HEK293 (cell line): ENCODE data around the gene APOB.

Experiments
- CTCF ChIA-PET: fragments of 350-600 bp; formaldehyde crosslinking; extraction: SDS; loops from one replicate; lab custom pipeline; 2021; ENCODE audit warnings: antibody characterized with exemption; lab: Yijun Ruan, JAX
- POLR2A ChIA-PET: fragments of 300-600 bp; formaldehyde crosslinking; extraction: SDS; loops from one replicate; lab custom pipeline; 2020; ENCODE audit warnings: antibody characterized with exemption, inconsistent platforms; lab: Yijun Ruan, JAX
- H3K27ac ChIP-seq: fragments of 200-500 bp; sonication (Bioruptor generic); 2 replicates; pipeline ENCODE4 v1.5.1; 2014; ENCODE audit warnings: low read depth, low read length, control low read depth, inconsistent platforms; ENCODE audit errors: extremely low read depth
- H3K36me3 ChIP-seq, 2 experiments: fragments of 200-500 bp in 1 of 2; sonication (Bioruptor generic) in 1 of 2; 1 replicate in 1 of 2; 2 replicates in 1 of 2; pipeline ENCODE4 v1.5.1; 2014 to 2017; ENCODE audit warnings: inconsistent platforms in 2 of 2, low read length in 2 of 2; ENCODE audit not compliant: control insufficient read depth in 2 of 2, insufficient read depth in 1 of 2
- H3K4me1 ChIP-seq: fragments of 200-500 bp; sonication (Bioruptor generic); 2 replicates; pipeline ENCODE4 v1.5.1; 2014; ENCODE audit warnings: mild to moderate bottlenecking, low read length, inconsistent platforms; ENCODE audit not compliant: control insufficient read depth, insufficient read depth
- H3K4me3 ChIP-seq: 2 replicates; pipeline ENCODE4 v1.5.1; 2011; ENCODE audit warnings: low read depth, mild to moderate bottlenecking, control low read depth, low read length, moderate library complexity
- H3K9me3 ChIP-seq: fragments of 200-500 bp; sonication (Bioruptor generic); 2 replicates; pipeline ENCODE4 v1.5.1; 2014; ENCODE audit warnings: low read depth, low read length, inconsistent platforms; ENCODE audit not compliant: control insufficient read depth, insufficient read depth
- KLF1 ChIP-seq: fragments of 450-650 bp; formaldehyde crosslinking; IDR thresholded peaks from 2 replicates; pipeline ENCODE4 v1.5.1; 2016; ENCODE audit warnings: missing biosample characterization, missing genetic modification characterization
- REST ChIP-seq: fragments of 450-650 bp; formaldehyde crosslinking; IDR thresholded peaks from 2 replicates; pipeline ENCODE4 v1.5.1; 2016; ENCODE audit warnings: missing biosample characterization, missing genetic modification characterization
- SALL2 ChIP-seq: fragments of 450-650 bp; formaldehyde crosslinking; IDR thresholded peaks from 2 replicates; pipeline ENCODE4 v1.5.0; 2017; ENCODE audit warnings: missing biosample characterization, mild to moderate bottlenecking, missing genetic modification characterization, borderline replicate concordance
- YY1 ChIP-seq: fragments of 450-650 bp; formaldehyde crosslinking; IDR thresholded peaks from 2 replicates; pipeline ENCODE4 v1.5.1; 2018; ENCODE audit warnings: missing biosample characterization, missing genetic modification characterization
- ZBTB1 ChIP-seq: fragments of 450-650 bp; formaldehyde crosslinking; IDR thresholded peaks from 2 replicates; pipeline ENCODE4 v1.5.1; 2016; ENCODE audit warnings: missing biosample characterization, missing genetic modification characterization
- ZBTB20 ChIP-seq: fragments of 450-650 bp; formaldehyde crosslinking; IDR thresholded peaks from 2 replicates; pipeline ENCODE4 v1.5.1; 2016; ENCODE audit warnings: missing biosample characterization, missing genetic modification characterization
- ZIC2 ChIP-seq: fragments of 450-650 bp; formaldehyde crosslinking; IDR thresholded peaks from 2 replicates; pipeline ENCODE4 v1.5.1; 2016; ENCODE audit warnings: missing biosample characterization, missing genetic modification characterization
- ZNF132 ChIP-seq: fragments of 450-650 bp; formaldehyde crosslinking; IDR thresholded peaks from 2 replicates; pipeline ENCODE4 v1.5.1; 2017; ENCODE audit warnings: missing biosample characterization, missing genetic modification characterization, borderline replicate concordance
- ZNF146 ChIP-seq: fragments of 450-650 bp; formaldehyde crosslinking; IDR thresholded peaks from 2 replicates; pipeline ENCODE4 v1.5.1; 2016; ENCODE audit warnings: missing biosample characterization, missing genetic modification characterization
- ZNF19 ChIP-seq: fragments of 450-650 bp; formaldehyde crosslinking; IDR thresholded peaks from 2 replicates; pipeline ENCODE4; 2016; ENCODE audit warnings: missing biosample characterization, missing genetic modification characterization, low read depth
- ZNF214 ChIP-seq: fragments of 450-650 bp; formaldehyde crosslinking; IDR thresholded peaks from 2 replicates; pipeline ENCODE4 v1.5.1; 2017; ENCODE audit warnings: missing biosample characterization, mild to moderate bottlenecking, missing genetic modification characterization, borderline replicate concordance
- ZNF23 ChIP-seq: fragments of 450-650 bp; formaldehyde crosslinking; IDR thresholded peaks from 2 replicates; pipeline ENCODE4 v1.5.1; 2016; ENCODE audit warnings: missing biosample characterization, missing genetic modification characterization, borderline replicate concordance
- ZNF24 ChIP-seq: fragments of 450-650 bp; formaldehyde crosslinking; IDR thresholded peaks from 2 replicates; pipeline ENCODE4 v1.5.1; 2016; ENCODE audit warnings: missing biosample characterization, missing genetic modification characterization
- ZNF324 ChIP-seq: fragments of 450-650 bp; formaldehyde crosslinking; IDR thresholded peaks from 2 replicates; pipeline ENCODE4 v1.5.1; 2016; ENCODE audit warnings: missing biosample characterization, missing genetic modification characterization
- ZNF548 ChIP-seq: fragments of 450-650 bp; formaldehyde crosslinking; IDR thresholded peaks from 2 replicates; pipeline ENCODE4 v1.5.1; 2016; ENCODE audit warnings: missing biosample characterization, missing genetic modification characterization
- ZNF580 ChIP-seq: fragments of 450-650 bp; formaldehyde crosslinking; IDR thresholded peaks from 2 replicates; pipeline ENCODE4 v1.5.1; 2016; ENCODE audit warnings: missing biosample characterization, missing genetic modification characterization
- ZNF621 ChIP-seq: fragments of 450-650 bp; formaldehyde crosslinking; IDR thresholded peaks from 2 replicates; pipeline ENCODE4 v1.5.1; 2017; ENCODE audit warnings: missing biosample characterization, missing genetic modification characterization
- ZNF658 ChIP-seq: fragments of 450-650 bp; formaldehyde crosslinking; IDR thresholded peaks from 2 replicates; pipeline ENCODE4; 2016; ENCODE audit warnings: missing biosample characterization, missing genetic modification characterization
- TF ChIP-seq, protein P1 (sequence below): fragments of 450-650 bp; formaldehyde crosslinking; IDR thresholded peaks from 2 replicates; pipeline ENCODE4 v1.5.1; 2017; ENCODE audit warnings: missing biosample characterization, missing genetic modification characterization

Gene APOB

GRCh38 chr2:20960003-20960402 lies 83.9 kb downstream of the APOB start:
- no peaks in the 10 kb centered on the region for H3K36me3 ChIP-seq
- no peaks in the 10 kb centered on the region for H3K9me3 ChIP-seq
- H3K27ac ChIP-seq: no peak overlapping the region
- POLR2A ChIA-PET: no interaction called here
- no peaks in the 10 kb centered on the region for H3K4me1 ChIP-seq
- H3K4me3 ChIP-seq: no peak overlapping the region
- CTCF ChIA-PET: interaction anchor here (0.9 to 9.0 kb wide), 4 partner anchors 13 to 298 kb away, joined by 3 to 147 read pairs (median 4); no protein-coding TSS in a partner anchor
- TF ChIP-seq ZNF621 (tag by site-specific recombination) (no peak), ZNF580 (tag by site-specific recombination) (no peak), ZNF214 (tag by site-specific recombination) (no peak), ZNF324 (no peak)

GRCh38 chr2:20959252-20959651 lies 84.6 kb downstream of the APOB start:
- Histone ChIP-seq H3K27ac (no peak overlapping the region), H3K9me3 (no peaks in the 10 kb centered on the region), H3K4me1 (no peaks in the 10 kb centered on the region), H3K4me3 (no peak overlapping the region), H3K36me3 (no peaks in the 10 kb centered on the region)
- no peak for TF ChIP-seq ZNF132 (tag by site-specific recombination)
- TF ChIP-seq ZNF19 (tag by site-specific recombination): no peak
- TF ChIP-seq ZBTB1 (tag by site-specific recombination): no peak
- no peak for TF ChIP-seq REST (tag by site-specific recombination)
- no peak for TF ChIP-seq ZNF658 (tag by site-specific recombination)
- no peak for TF ChIP-seq KLF1 (tag by site-specific recombination)
- TF ChIP-seq ZBTB20: no peak
- TF ChIP-seq ZNF214 (tag by site-specific recombination): no peak
- TF ChIP-seq ZNF548 (tag by site-specific recombination): no peak
- TF ChIP-seq ZIC2: no peak
- TF ChIP-seq ZNF23: no peak
- TF ChIP-seq ZNF24: no peak
- TF ChIP-seq, protein P1, sequence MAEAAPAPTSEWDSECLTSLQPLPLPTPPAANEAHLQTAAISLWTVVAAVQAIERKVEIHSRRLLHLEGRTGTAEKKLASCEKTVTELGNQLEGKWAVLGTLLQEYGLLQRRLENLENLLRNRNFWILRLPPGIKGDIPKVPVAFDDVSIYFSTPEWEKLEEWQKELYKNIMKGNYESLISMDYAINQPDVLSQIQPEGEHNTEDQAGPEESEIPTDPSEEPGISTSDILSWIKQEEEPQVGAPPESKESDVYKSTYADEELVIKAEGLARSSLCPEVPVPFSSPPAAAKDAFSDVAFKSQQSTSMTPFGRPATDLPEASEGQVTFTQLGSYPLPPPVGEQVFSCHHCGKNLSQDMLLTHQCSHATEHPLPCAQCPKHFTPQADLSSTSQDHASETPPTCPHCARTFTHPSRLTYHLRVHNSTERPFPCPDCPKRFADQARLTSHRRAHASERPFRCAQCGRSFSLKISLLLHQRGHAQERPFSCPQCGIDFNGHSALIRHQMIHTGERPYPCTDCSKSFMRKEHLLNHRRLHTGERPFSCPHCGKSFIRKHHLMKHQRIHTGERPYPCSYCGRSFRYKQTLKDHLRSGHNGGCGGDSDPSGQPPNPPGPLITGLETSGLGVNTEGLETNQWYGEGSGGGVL (tag by site-specific recombination): no peak
- TF ChIP-seq YY1: no peak
- no peak for TF ChIP-seq SALL2 (tag by site-specific recombination)
- no peak for TF ChIP-seq ZNF146 (tag by site-specific recombination)
- CTCF ChIA-PET: interaction anchor here (0.9 to 1.6 kb wide), 4 partner anchors 13 to 297 kb away, joined by 3 to 7 read pairs (median 4); no protein-coding TSS in a partner anchor
- POLR2A ChIA-PET: no interaction called here
